NCI-H2107 treated with DMSO at 0.1 percent for 48 hours (cell line): ENCODE measurements around the gene EIF2B2.

Experiments used
- DNase-seq: peaks from one replicate; lab custom pipeline; 2025; ENCODE audit not compliant: unreplicated experiment; lab: John Stamatoyannopoulos, UW

The EIF2B2 gene

GRCh38 chr14:75042035-75042434, 39.3 kb downstream of the EIF2B2 start:
- DNase-seq, result no peak

GRCh38 chr14:75044322-75044721, 41.6 kb downstream of the EIF2B2 start:
- DNase-seq, result peak; percentile 78

- no peak for DNase-seq
Observed at GRCh38 chr14:75044752-75045151, 42.0 kb downstream of the EIF2B2 start.

GRCh38 chr14:75046275-75046674, 43.6 kb downstream of the EIF2B2 start:
- no peak for DNase-seq

GRCh38 chr14:75046899-75047298, 44.2 kb downstream of the EIF2B2 start:
- DNase-seq, result no peak

GRCh38 chr14:75047506-75047905, 44.8 kb downstream of the EIF2B2 start:
- DNase-seq, result no peak

- no peak for DNase-seq
Observed at GRCh38 chr14:75048101-75048500, 45.4 kb downstream of the EIF2B2 start.

- DNase-seq, result no peak
Observed at GRCh38 chr14:75049136-75049535, 46.4 kb downstream of the EIF2B2 start.

GRCh38 chr14:75049731-75050201, 47.0 kb downstream of the EIF2B2 start:
- DNase-seq, result no peak

- DNase-seq, result peak; percentile 95
Observed at GRCh38 chr14:75050852-75051555, 48.3 kb downstream of the EIF2B2 start, which contains the start of gene MLH3. Gene MLH3, minus strand, starts transcription at chr14:75051467. Its CDS starts 1,812 bp downstream, at chr14:75049655.

GRCh38 chr14:75051556-75051899, 48.8 kb downstream of the EIF2B2 start:
- no peak for DNase-seq

GRCh38 chr14:75053396-75054291, 50.9 kb downstream of the EIF2B2 start:
- no peak for DNase-seq

GRCh38 chr14:75054421-75054820, 51.7 kb downstream of the EIF2B2 start:
- no peak for DNase-seq

- no peak for DNase-seq
Observed at GRCh38 chr14:75059642-75060041, 56.9 kb downstream of the EIF2B2 start.

- no peak for DNase-seq
Observed at GRCh38 chr14:75060420-75060819, 57.7 kb downstream of the EIF2B2 start.
